GM18508 (cell line): Measurements from ENCODE around the gene CCNJL.
"Not testable (repeated sequence)": the region's sequence is repeated elsewhere in the genome, so short reads cannot be mapped to it uniquely, and the experiment has no call there.

Experiments used
- ATAC-seq: cut with Tn5 transposase; IDR thresholded peaks from one replicate; pipeline ENCODE4 v1.9.1; 2021; ENCODE audit warnings: moderate number of reproducible peaks; ENCODE audit not compliant: insufficient read depth, unreplicated experiment

Gene CCNJL

GRCh38 chr5:160312134-160312959 is at the start of gene CCNJL:
Gene CCNJL, minus strand, starts transcription at chr5:160312564. Its CDS starts 641 bp downstream, at chr5:160311923.
- no peak for ATAC-seq

- ATAC-seq: no peak
Observed at GRCh38 chr5:160361624-160362228, 49.4 kb upstream of the CCNJL start.

- no peak for ATAC-seq
Observed at GRCh38 chr5:160360310-160360709, 47.9 kb upstream of the CCNJL start.

- ATAC-seq: no peak
Observed at GRCh38 chr5:160359816-160360215, 47.5 kb upstream of the CCNJL start.

- no peak for ATAC-seq
Observed at GRCh38 chr5:160359242-160359641, 46.9 kb upstream of the CCNJL start.

- ATAC-seq: no peak
Observed at GRCh38 chr5:160357861-160358411, 45.6 kb upstream of the CCNJL start.

GRCh38 chr5:160357394-160357793 is 45.0 kb upstream of the CCNJL start:
- no peak for ATAC-seq

- ATAC-seq: no peak
Observed at GRCh38 chr5:160356550-160357347, 44.4 kb upstream of the CCNJL start.

- no peak for ATAC-seq
Observed at GRCh38 chr5:160354666-160355065, 42.3 kb upstream of the CCNJL start.

GRCh38 chr5:160353379-160353778 is 41.0 kb upstream of the CCNJL start:
- ATAC-seq: no peak

GRCh38 chr5:160352308-160352707 is 39.9 kb upstream of the CCNJL start:
- no peak for ATAC-seq

- ATAC-seq: no peak
Observed at GRCh38 chr5:160349935-160350303, 37.6 kb upstream of the CCNJL start.

- no peak for ATAC-seq
Observed at GRCh38 chr5:160349249-160349934, 37.0 kb upstream of the CCNJL start.

- ATAC-seq: no peak
Observed at GRCh38 chr5:160348080-160348479, 35.7 kb upstream of the CCNJL start.

GRCh38 chr5:160347448-160347847 is 35.1 kb upstream of the CCNJL start:
- no peak for ATAC-seq

- no peak for ATAC-seq
Observed at GRCh38 chr5:160342413-160342941, 30.1 kb upstream of the CCNJL start.

- no peak for ATAC-seq
Observed at GRCh38 chr5:160341309-160341870, 29.0 kb upstream of the CCNJL start.

- ATAC-seq: not testable (repeated sequence)
Observed at GRCh38 chr5:160340513-160340912, 28.1 kb upstream of the CCNJL start.

- no peak for ATAC-seq
Observed at GRCh38 chr5:160339406-160340130, 27.2 kb upstream of the CCNJL start.
